Measurements from ENCODE around the gene SYCE3.

DNA sequence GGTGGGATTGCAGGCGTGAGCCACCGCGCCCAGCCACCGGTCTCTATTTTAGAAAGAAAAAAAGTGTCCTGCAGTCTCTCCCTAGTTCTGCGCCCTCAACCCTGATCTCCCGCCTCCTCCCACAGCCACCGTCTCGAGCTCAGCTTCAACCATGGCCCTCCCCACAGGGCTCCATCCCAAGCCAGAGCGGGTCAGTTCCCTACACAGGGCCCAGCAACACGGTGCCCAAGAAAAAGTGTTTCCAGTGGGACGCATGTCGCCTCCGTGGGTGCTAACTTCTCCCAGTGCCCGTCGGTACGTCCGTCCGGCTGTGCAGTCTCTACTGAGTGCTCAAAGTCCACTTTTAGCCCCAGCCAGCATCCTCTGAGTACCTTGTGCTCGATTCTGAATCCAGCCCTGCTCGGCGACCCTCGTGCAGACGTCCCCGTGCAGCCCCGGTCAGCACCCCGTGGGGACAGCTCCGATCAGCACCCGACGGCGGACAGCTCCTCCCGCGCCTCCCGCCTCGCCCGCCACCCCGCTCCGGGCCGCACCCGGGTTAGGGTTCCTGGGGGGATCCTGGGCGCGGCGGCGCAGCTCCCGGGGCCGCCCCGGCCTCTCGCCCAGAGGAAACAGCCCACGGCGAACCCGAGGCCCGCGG is 37.2 kb upstream of the SYCE3 start:
- TF ChIP-seq, protein P1, sequence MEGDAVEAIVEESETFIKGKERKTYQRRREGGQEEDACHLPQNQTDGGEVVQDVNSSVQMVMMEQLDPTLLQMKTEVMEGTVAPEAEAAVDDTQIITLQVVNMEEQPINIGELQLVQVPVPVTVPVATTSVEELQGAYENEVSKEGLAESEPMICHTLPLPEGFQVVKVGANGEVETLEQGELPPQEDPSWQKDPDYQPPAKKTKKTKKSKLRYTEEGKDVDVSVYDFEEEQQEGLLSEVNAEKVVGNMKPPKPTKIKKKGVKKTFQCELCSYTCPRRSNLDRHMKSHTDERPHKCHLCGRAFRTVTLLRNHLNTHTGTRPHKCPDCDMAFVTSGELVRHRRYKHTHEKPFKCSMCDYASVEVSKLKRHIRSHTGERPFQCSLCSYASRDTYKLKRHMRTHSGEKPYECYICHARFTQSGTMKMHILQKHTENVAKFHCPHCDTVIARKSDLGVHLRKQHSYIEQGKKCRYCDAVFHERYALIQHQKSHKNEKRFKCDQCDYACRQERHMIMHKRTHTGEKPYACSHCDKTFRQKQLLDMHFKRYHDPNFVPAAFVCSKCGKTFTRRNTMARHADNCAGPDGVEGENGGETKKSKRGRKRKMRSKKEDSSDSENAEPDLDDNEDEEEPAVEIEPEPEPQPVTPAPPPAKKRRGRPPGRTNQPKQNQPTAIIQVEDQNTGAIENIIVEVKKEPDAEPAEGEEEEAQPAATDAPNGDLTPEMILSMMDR (IDR thresholded peaks at IDR 0.05; ENCODE audit: low read depth, low read length), result no peak
- no peak for TF ChIP-seq EZH2phosphoT487 (IDR thresholded peaks at IDR 0.05; ENCODE audit: low read depth)

Data from OCI-LY3 (cell line).